H1 (cell line): ENCODE measurements around the gene SLC35E4. TPM values are rescaled to one million over a fixed set of nuclear protein-coding genes. Genes with fewer than 3 reads are reported as not detected.

ENCODE experiments used
- CTCF ChIA-PET: fragments of 300-600 bp; sonication (Branson Sonifier 250); formaldehyde crosslinking; loops from one replicate; lab custom pipeline; 2021; ENCODE audit not compliant: partially characterized antibody; lab: Charles Lee
- POLR2A ChIA-PET: fragments of 300-600 bp; sonication (Branson Sonifier 250); formaldehyde crosslinking; loops from one replicate; lab custom pipeline; 2021; ENCODE audit warnings: inconsistent platforms; ENCODE audit not compliant: partially characterized antibody; lab: Charles Lee
- DNase-seq, 2 experiments: peaks; one replicate each; pipeline versions ENCODE4 v3.0.0 to v3.0.0-alpha.2; 2010 to 2022; ENCODE audit warnings: low spot score in 2 of 2, low read depth in 1 of 2, mixed read lengths in 1 of 2
- FAIRE-seq: peaks from 2 replicates; lab custom pipeline; 2011; peaks lifted over from hg19 to GRCh38; lab: Jason Lieb, UNC
- H2AFZ ChIP-seq: 2 replicates; pipeline ENCODE4 v1.8.1; 2012; ENCODE audit warnings: low read length, inconsistent platforms
- H2AK5ac ChIP-seq: 2 replicates; pipeline ENCODE4 v1.6.1; 2013; ENCODE audit warnings: low read depth, low read length
- H2BK120ac ChIP-seq: replicated peaks from 2 replicates; pipeline ENCODE3; 2013; ENCODE audit warnings: low read depth, low read length, inconsistent platforms
- H2BK12ac ChIP-seq: 2 replicates; pipeline ENCODE4 v1.6.1; 2013; ENCODE audit warnings: low read depth, low read length
- H2BK15ac ChIP-seq: 2 replicates; pipeline ENCODE4 v1.6.1; 2013; ENCODE audit warnings: low read length
- H2BK20ac ChIP-seq: 2 replicates; pipeline ENCODE4 v1.6.1; 2013; ENCODE audit warnings: low read length
- H2BK5ac ChIP-seq: 2 replicates; pipeline ENCODE4 v1.6.1; 2013; ENCODE audit warnings: low read depth, low read length
- H3K14ac ChIP-seq: 2 replicates; pipeline ENCODE4 v1.6.1; 2013; ENCODE audit warnings: inconsistent platforms; ENCODE audit not compliant: insufficient read length
- H3K18ac ChIP-seq: 2 replicates; pipeline ENCODE4 v1.6.1; 2013; ENCODE audit warnings: low read length; ENCODE audit errors: extremely low read depth
- H3K23ac ChIP-seq: 2 replicates; pipeline ENCODE4 v1.6.1; 2013; ENCODE audit warnings: inconsistent platforms; ENCODE audit not compliant: insufficient read length
- H3K23me2 ChIP-seq: 2 replicates; pipeline ENCODE4 v1.6.1; 2013; ENCODE audit warnings: low read depth, low read length
- H3K27ac ChIP-seq: 2 replicates; pipeline ENCODE4 v1.6.1; 2011; ENCODE audit warnings: low read depth, low read length, inconsistent platforms
- H3K27me3 ChIP-seq, 4 experiments: replicated peaks in 1 of 4; 1 replicate in 1 of 4; 2 replicates in 3 of 4; pipeline versions ENCODE4 v1.6.1 to v1.8.1; 2011 to 2013; ENCODE audit warnings: low read length in 3 of 4, mild to moderate bottlenecking in 3 of 4, inconsistent platforms in 2 of 4, mixed read lengths in 2 of 4, moderate library complexity in 1 of 4; ENCODE audit not compliant: control insufficient read depth in 3 of 4, insufficient read depth in 3 of 4; ENCODE audit errors: extremely low read depth in 1 of 4
- H3K36me3 ChIP-seq, 4 experiments: 2 replicates each; pipeline versions ENCODE4 v1.6.1 to v1.8.1; 2011 to 2013; ENCODE audit warnings: mild to moderate bottlenecking in 4 of 4, low read length in 3 of 4, moderate library complexity in 2 of 4, control low read depth in 1 of 4, inconsistent platforms in 1 of 4; ENCODE audit not compliant: insufficient read depth in 4 of 4, control insufficient read depth in 2 of 4
- H3K4ac ChIP-seq: replicated peaks from 2 replicates; pipeline ENCODE3; 2013; ENCODE audit warnings: low read length, low read depth, mixed read lengths, inconsistent platforms; ENCODE audit not compliant: insufficient read length
- H3K4me1 ChIP-seq, 4 experiments: replicated peaks in 1 of 4; 1 replicate in 1 of 4; 2 replicates in 3 of 4; pipeline versions ENCODE4 v1.6.1 to v1.8.1; 2011 to 2013; ENCODE audit warnings: low read length in 3 of 4, inconsistent platforms in 2 of 4, mixed read lengths in 1 of 4; ENCODE audit not compliant: insufficient read depth in 4 of 4, control insufficient read depth in 3 of 4
- H3K4me2 ChIP-seq, 2 experiments: 2 replicates each; pipeline versions ENCODE4 v1.6.1 to v1.8.1; 2011 to 2013; ENCODE audit warnings: low read depth in 2 of 2, low read length in 2 of 2, control low read depth in 1 of 2, inconsistent platforms in 1 of 2, mild to moderate bottlenecking in 1 of 2; ENCODE audit not compliant: insufficient read depth in 1 of 2
- H3K4me3 ChIP-seq, 4 experiments: fragments of 200-600, 300-600 bp in 1 of 4; sonication (generic), shearing (Covaris generic), sonication (Bioruptor Twin) in 1 of 4; 2 replicates each; pipeline versions ENCODE4 v1.5.1 to v1.8.1; 2011 to 2016; ENCODE audit warnings: low read length in 4 of 4, low read depth in 3 of 4, control low read depth in 2 of 4, inconsistent platforms in 2 of 4, mild to moderate bottlenecking in 2 of 4, mixed read lengths in 1 of 4, moderate library complexity in 1 of 4; ENCODE audit not compliant: insufficient read depth in 2 of 4; ENCODE audit errors: extremely low read depth in 1 of 4
- H3K56ac ChIP-seq: replicated peaks from 2 replicates; pipeline ENCODE3; 2013; ENCODE audit warnings: low read depth, mild to moderate bottlenecking, mixed read lengths, low read length, inconsistent platforms; ENCODE audit not compliant: insufficient read length
- H3K79me1 ChIP-seq: 2 replicates; pipeline ENCODE4 v1.6.1; 2013; ENCODE audit warnings: low read depth, low read length, control low read depth
- H3K79me2 ChIP-seq, 2 experiments: 2 replicates each; pipeline versions ENCODE4 v1.6.1 to v1.8.1; 2012 to 2013; ENCODE audit warnings: low read length in 2 of 2, mild to moderate bottlenecking in 2 of 2, inconsistent platforms in 1 of 2; ENCODE audit not compliant: insufficient read depth in 2 of 2, control insufficient read depth in 1 of 2
- H3K9ac ChIP-seq, 4 experiments: replicated peaks in 1 of 4; 1 replicate in 1 of 4; 2 replicates in 3 of 4; pipeline versions ENCODE4 v1.6.1 to v1.8.1; 2011 to 2013; ENCODE audit warnings: low read depth in 3 of 4, low read length in 3 of 4, control low read depth in 2 of 4, mild to moderate bottlenecking in 2 of 4, moderate library complexity in 2 of 4, inconsistent platforms in 1 of 4; ENCODE audit errors: extremely low read depth in 1 of 4
- H3K9me3 ChIP-seq, 2 experiments: 2 replicates each; pipeline versions ENCODE4 v1.6.1 to v1.8.1; 2012 to 2013; ENCODE audit warnings: mild to moderate bottlenecking in 2 of 2, moderate library complexity in 2 of 2, control low read depth in 1 of 2, inconsistent platforms in 1 of 2, low read depth in 1 of 2, low read length in 1 of 2, mixed read lengths in 1 of 2; ENCODE audit not compliant: insufficient read depth in 2 of 2
- H4K20me1 ChIP-seq, 2 experiments: replicated peaks in 1 of 2; 2 replicates each; pipeline versions ENCODE3 to v1.8.1; 2011 to 2013; ENCODE audit warnings: inconsistent platforms in 2 of 2, low read length in 2 of 2, mild to moderate bottlenecking in 1 of 2; ENCODE audit not compliant: insufficient read depth in 2 of 2, control insufficient read depth in 1 of 2
- H4K5ac ChIP-seq: 2 replicates; pipeline ENCODE4 v1.6.1; 2013; ENCODE audit warnings: low read length, low read depth, mixed read lengths, inconsistent platforms; ENCODE audit not compliant: insufficient read length
- H4K8ac ChIP-seq: 2 replicates; pipeline ENCODE4 v1.8.0; 2013; ENCODE audit warnings: mild to moderate bottlenecking, moderate library complexity, low read length, inconsistent platforms; ENCODE audit not compliant: insufficient read depth; ENCODE audit errors: extremely low read depth
- H4K91ac ChIP-seq: replicated peaks from 2 replicates; pipeline ENCODE3; 2013; ENCODE audit warnings: low read length, mixed read lengths, inconsistent platforms; ENCODE audit not compliant: insufficient read length
- CHD2 ChIP-seq: IDR thresholded peaks from 2 replicates; pipeline ENCODE4 v1.6.1; 2012; ENCODE audit warnings: low read length, improper control_type of control experiment
- JUND ChIP-seq: IDR thresholded peaks from 2 replicates; pipeline ENCODE4 v1.6.1; 2011; ENCODE audit warnings: mild to moderate bottlenecking, improper control_type of control experiment, low read length
- KDM5A ChIP-seq: fragments of 200-600 bp; IDR thresholded peaks from 2 replicates; pipeline ENCODE4 v1.7.1; 2012; ENCODE audit warnings: mild to moderate bottlenecking, low read length, inconsistent platforms, mixed read lengths
- RAD21 ChIP-seq, 2 experiments: IDR thresholded peaks in 1 of 2; conservative IDR thresholded peaks in 1 of 2; 2 replicates each; pipeline ENCODE4 v1.6.1; 2011; ENCODE audit warnings: low read depth in 2 of 2, low read length in 2 of 2, improper control_type of control experiment in 1 of 2, inconsistent platforms in 1 of 2, mild to moderate bottlenecking in 1 of 2, moderate library complexity in 1 of 2
- SIN3A ChIP-seq, 2 experiments: IDR thresholded peaks in 1 of 2; conservative IDR thresholded peaks in 1 of 2; 2 replicates each; pipeline ENCODE4 v1.6.1; 2011 to 2012; ENCODE audit warnings: low read length in 2 of 2, improper control_type of control experiment in 1 of 2, low read depth in 1 of 2, mild to moderate bottlenecking in 1 of 2
- TBP ChIP-seq: IDR thresholded peaks from 2 replicates; pipeline ENCODE4 v1.6.1; 2011; ENCODE audit warnings: low read depth, low read length, improper control_type of control experiment
- TCF12 ChIP-seq: IDR thresholded peaks from 2 replicates; pipeline ENCODE4 v1.6.1; 2011; ENCODE audit warnings: low read depth, mild to moderate bottlenecking, low read length
- WGBS, 2 experiments: shearing (Covaris generic) in 1 of 2; methylation state at CpG; one replicate each; pipeline versions ENCODE4 v1.1.6 to v1.1.7; 2013 to 2015; ENCODE audit warnings: low lambda C conversion rate in 2 of 2, mixed read lengths in 2 of 2, inconsistent platforms in 1 of 2, low coverage in 1 of 2, missing lambda C conversion rate in 1 of 2; ENCODE audit not compliant: insufficient replicate concordance in 2 of 2, insufficient coverage in 1 of 2, insufficient read length in 1 of 2; ENCODE audit errors: extremely low coverage in 1 of 2, missing lambda C conversion rate in 1 of 2; 5-methylcytosine and 5-hydroxymethylcytosine counted together
- polyA plus RNA-seq, 7 experiments: library from polyadenylated mRNA; depleted of rRNA in 3 of 7; stranded (reverse) in 5 of 7; unstranded in 2 of 7; fragments of >200 nt in 5 of 7; fragments of 200-250 nt in 2 of 7; gene quantifications; 1 replicate in 5 of 7; 2 replicates in 1 of 7; 4 replicates in 1 of 7; pipeline versions ENCODE4 v1.2.1 to v1.2.3, GENCODE V29; 2011 to 2013; ENCODE audit warnings: missing spikeins in 2 of 7, mixed read lengths in 2 of 7
- total RNA-seq: library from RNA; stranded (reverse); fragmentation: NEBNext Ultra II Directional; extraction: Animal tissue kit (Norgen Biotek cat#: 25700); gene quantifications from 2 replicates; pipeline ENCODE4 v1.2.1, GENCODE V29; 2021

Gene SLC35E4
- total and polyA plus RNA-seq, 2 of the 8 experiments (the other 6 are each of a cell fraction or from before 2014, with no cell fraction given), result 5.1 to 5.6 TPM

DNA sequence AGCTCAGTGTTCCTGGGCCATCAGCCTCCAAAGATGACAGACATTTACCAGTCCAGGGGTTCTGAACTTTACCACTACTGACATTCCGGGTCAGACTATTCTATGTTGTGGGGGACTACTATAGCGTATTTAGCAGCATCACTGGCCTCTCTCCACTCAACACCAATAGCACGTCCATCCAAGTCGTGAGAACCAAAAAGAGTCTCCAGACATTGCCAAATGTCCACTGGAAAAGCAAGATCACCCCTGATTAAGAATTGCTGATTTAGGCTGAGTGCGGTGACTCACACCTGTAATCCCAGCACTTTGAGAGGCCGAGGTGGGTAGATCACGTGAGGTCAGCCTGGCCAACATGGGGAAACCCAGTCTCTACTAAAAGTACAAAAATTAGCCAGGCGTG is 49.2 kb upstream of the SLC35E4 start:
- H4K20me1 ChIP-seq, result peaks cover 8 to 29% of the 10 kb centered on the region in 2 experiments

More for the DNA sequence above, 49.2 kb upstream of the SLC35E4 start:
- H2BK15ac ChIP-seq, result no peak overlapping the region
- peaks cover 3% of the 10 kb centered on the region for H3K79me1 ChIP-seq
- POLR2A ChIA-PET, result interaction anchor here (1.1 to 8.4 kb wide), 2 partner anchors 10 to 11 kb away, joined by 3 to 64 read pairs; partner anchors contain the start of gene GAL3ST1
- H3K23ac ChIP-seq, result no peak overlapping the region
- H3K79me2 ChIP-seq, result peaks cover 17 to 22% of the 10 kb centered on the region in 2 experiments
- H2BK120ac ChIP-seq, result no peak overlapping the region
- H3K4ac ChIP-seq, result no peak overlapping the region
- no peak overlapping the region for H2BK5ac ChIP-seq
- H3K27me3 ChIP-seq, result no peaks in the 10 kb centered on the region
- no peak overlapping the region for H2BK12ac ChIP-seq
- H4K5ac ChIP-seq, result no peak overlapping the region
- peaks cover 45 to 67% (median 65%) of the 10 kb centered on the region in 4 experiments for H3K36me3 ChIP-seq
- 92% methylated on average over 8 of the region's 8 CpGs; no CpG with 5 or more reads in 1 of the 2 experiments for WGBS, 2 experiments
- FAIRE-seq, result no peak
- no peak overlapping the region for H3K4me2 ChIP-seq
- no peak for TF ChIP-seq CHD2
- TF ChIP-seq TBP, result no peak
- no peak for TF ChIP-seq JUND
- no peak for TF ChIP-seq RAD21 (IDR thresholded peaks at IDR 0.05 in 1 of 2, conservative IDR thresholded peaks at IDR 0.05 in 1 of 2; ENCODE audit: low read depth in 2 of 2, low read length in 2 of 2)
- TF ChIP-seq KDM5A, result no peak
- TF ChIP-seq SIN3A (conservative IDR thresholded peaks at IDR 0.05 in 1 of 2, IDR thresholded peaks at IDR 0.05 in 1 of 2; ENCODE audit: low read depth in 1 of 2, low read length in 2 of 2), result no peak
- no peak for TF ChIP-seq TCF12
- no peak overlapping the region for H3K56ac ChIP-seq
- no peak overlapping the region for H3K18ac ChIP-seq
- H4K8ac ChIP-seq, result no peak overlapping the region
- no peak overlapping the region for H3K14ac ChIP-seq
- no peak overlapping the region for H2AK5ac ChIP-seq
- H4K91ac ChIP-seq, result no peak overlapping the region
- H3K23me2 ChIP-seq, result peaks cover 5% of the 10 kb centered on the region
- no peak for DNase-seq
- H3K4me1 ChIP-seq, result peaks cover 0 to 8% (median 1%) of the 10 kb centered on the region in 4 experiments; a peak in 3 of 7 replicates
- CTCF ChIA-PET, result interaction anchor here (0.7 to 7.3 kb wide), 6 partner anchors 10 to 101 kb away, joined by 3 to 40 read pairs (median 4); no protein-coding TSS in a partner anchor
- no peaks in the 10 kb centered on the region for H3K9me3 ChIP-seq
- H3K4me3 ChIP-seq, result no peak overlapping the region
- H2BK20ac ChIP-seq, result no peak overlapping the region
- H3K9ac ChIP-seq, result no peak overlapping the region
- no peak overlapping the region for H3K27ac ChIP-seq
- H2AFZ ChIP-seq, result no peak overlapping the region
